Activated CD4-positive, alpha-beta T cell treated with anti-CD3 and anti-CD28 coated beads, Interleukin-2, amount 10 ng/mL, durations not matched to agents 24 days and 14 days (primary cell): ENCODE results near the gene SZT2. TPM values are rescaled to one million over a fixed set of nuclear protein-coding genes. Genes with fewer than 3 reads are reported as not detected.
"Not testable (repeated sequence)": the region's sequence is repeated elsewhere in the genome, so short reads cannot be mapped to it uniquely, and the experiment has no call there.

Experiments used
- DNase-seq: peaks from one replicate; pipeline ENCODE4 v3.0.0; 2022
- H3K27ac Mint-ChIP-seq: one replicate; pipeline ENCODE4 v1.8.0; 2022; ENCODE audit warnings: mild to moderate bottlenecking, mixed read lengths
- H3K27me3 Mint-ChIP-seq: one replicate; pipeline ENCODE4 v1.8.0; 2022; ENCODE audit warnings: mixed read lengths
- H3K36me3 Mint-ChIP-seq: one replicate; pipeline ENCODE4 v1.8.0; 2022; ENCODE audit warnings: low read depth, mild to moderate bottlenecking, mixed read lengths
- H3K4me1 Mint-ChIP-seq: one replicate; pipeline ENCODE4 v1.8.0; 2021; ENCODE audit warnings: mixed read lengths
- H3K4me3 Mint-ChIP-seq: one replicate; pipeline ENCODE4 v1.8.0; 2022; ENCODE audit warnings: mild to moderate bottlenecking, moderate library complexity, mixed read lengths
- H3K9me3 Mint-ChIP-seq: one replicate; pipeline ENCODE4 v1.8.0; 2021; ENCODE audit warnings: mixed read lengths
- intact Hi-C: fragments of 100-400 bp; cut with micrococcal nuclease; formaldehyde crosslinking; loops from one replicate; pipeline ENCODE4 v1.15.1; 2023
- total RNA-seq: library from RNA; stranded (reverse); gene quantifications from 2 replicates; pipeline ENCODE4 v1.2.3, GENCODE V29; 2022

Gene SZT2
- total RNA-seq, 1 donor from 2014 or later, result 56.2 TPM

DNA sequence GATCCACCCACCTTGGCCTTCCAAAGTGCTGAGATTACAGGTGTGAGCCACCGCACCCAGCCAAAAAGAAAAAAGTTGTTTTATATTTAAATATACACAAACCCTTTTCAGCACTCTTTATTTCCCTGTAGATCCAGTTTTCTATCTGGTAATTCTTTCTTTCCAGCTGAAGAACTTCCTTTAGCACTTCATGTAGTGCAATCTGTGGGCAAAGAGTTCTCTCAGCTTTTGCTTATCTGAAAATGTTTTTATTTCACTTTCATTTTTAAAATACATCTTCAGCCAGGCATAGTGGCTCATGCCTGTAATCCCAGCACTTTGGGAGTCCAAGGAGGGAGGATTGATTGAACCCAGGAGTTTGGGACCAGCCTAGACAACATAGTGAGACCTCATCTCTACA is 92.5 kb downstream of the SZT2 start:
- Mint-ChIP-seq H3K36me3 (no peaks in the 10 kb centered on the region), H3K9me3 (peaks cover 3% of the 10 kb centered on the region), H3K27me3 (peaks cover 23% of the 10 kb centered on the region), H3K4me1 (peaks cover 6% of the 10 kb centered on the region), H3K27ac (no peak overlapping the region), H3K4me3 (no peak overlapping the region)
- intact Hi-C loops, result no loop called here
- no peak for DNase-seq

DNA sequence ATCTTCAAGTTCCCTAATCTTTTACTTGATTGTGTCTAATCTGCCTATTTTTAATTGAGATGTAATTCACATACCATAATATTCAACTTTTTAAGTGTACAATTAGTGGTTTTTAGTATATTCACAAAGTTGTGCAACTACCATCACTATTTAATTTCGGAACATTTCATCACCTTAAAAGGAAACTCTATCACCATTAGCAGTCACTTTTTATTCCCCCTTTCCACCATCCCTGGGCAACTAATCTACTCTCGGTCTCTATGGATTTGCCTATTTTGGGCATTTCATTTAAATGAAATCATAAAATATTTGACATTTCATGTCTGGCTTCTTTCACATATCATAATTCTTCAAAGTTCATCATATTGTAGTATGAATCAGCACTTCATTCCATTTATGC is 94.7 kb downstream of the SZT2 start:
- no peak overlapping the region for H3K27ac Mint-ChIP-seq
- peaks cover 16% of the 10 kb centered on the region for H3K9me3 Mint-ChIP-seq
- intact Hi-C loops, result no loop called here
- H3K4me3 Mint-ChIP-seq, result no peak overlapping the region
- H3K4me1 Mint-ChIP-seq, result peaks cover 6% of the 10 kb centered on the region
- H3K27me3 Mint-ChIP-seq, result peaks cover 17% of the 10 kb centered on the region
- H3K36me3 Mint-ChIP-seq, result peaks cover 6% of the 10 kb centered on the region
- no peak for DNase-seq

DNA sequence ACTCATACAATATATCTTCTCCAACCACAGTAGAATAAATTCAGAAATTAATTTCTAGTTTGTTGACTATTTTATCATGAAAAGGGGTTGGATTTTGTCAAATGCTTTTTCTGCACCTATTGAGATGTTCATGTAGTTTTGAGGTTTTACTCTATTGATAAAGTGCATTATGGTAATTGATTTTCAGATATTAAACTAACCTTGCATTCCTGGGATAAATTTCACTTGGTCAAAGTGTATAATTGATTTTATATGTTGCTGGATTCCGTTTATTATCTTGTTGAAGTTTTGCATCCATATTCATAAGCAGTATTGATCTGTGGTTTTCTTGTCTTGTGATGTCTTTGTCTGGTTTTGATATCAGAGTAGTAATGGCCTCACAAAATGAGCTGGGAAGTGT is 98.5 kb downstream of the SZT2 start:
- intact Hi-C loops, result no loop called here
- Mint-ChIP-seq H3K27ac (no peak overlapping the region), H3K9me3 (peaks cover 34% of the 10 kb centered on the region), H3K27me3 (peaks cover 16% of the 10 kb centered on the region), H3K36me3 (peaks cover 6% of the 10 kb centered on the region), H3K4me3 (no peak overlapping the region), H3K4me1 (no peaks in the 10 kb centered on the region)
- no peak for DNase-seq

DNA sequence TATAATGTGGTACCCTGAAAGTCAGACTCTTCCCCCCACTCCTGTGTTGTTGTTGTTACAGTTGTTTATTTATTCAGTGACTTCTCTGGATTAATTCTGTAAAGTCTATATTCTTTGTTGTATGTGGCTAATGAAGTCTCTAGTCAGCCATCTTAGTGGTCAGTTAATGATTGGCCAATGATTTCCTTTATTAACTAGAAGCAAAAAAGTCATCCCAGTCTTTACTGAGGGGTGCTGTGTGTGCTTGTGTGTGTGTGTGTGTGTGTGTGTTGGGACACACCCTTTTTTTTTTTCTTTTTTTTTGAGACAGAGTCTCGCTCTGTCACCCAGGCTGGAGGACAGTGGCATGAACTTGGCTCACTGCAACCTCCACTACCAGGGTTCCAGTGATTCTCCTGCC is 101.4 kb downstream of the SZT2 start:
- H3K9me3 Mint-ChIP-seq, result peaks cover 31% of the 10 kb centered on the region
- DNase-seq, result no peak
- H3K27me3 Mint-ChIP-seq, result peaks cover 20% of the 10 kb centered on the region
- H3K4me3 Mint-ChIP-seq, result no peak overlapping the region
- H3K36me3 Mint-ChIP-seq, result peaks cover 6% of the 10 kb centered on the region
- intact Hi-C loops, result no loop called here
- H3K4me1 Mint-ChIP-seq, result no peaks in the 10 kb centered on the region
- H3K27ac Mint-ChIP-seq, result no peak overlapping the region

DNA sequence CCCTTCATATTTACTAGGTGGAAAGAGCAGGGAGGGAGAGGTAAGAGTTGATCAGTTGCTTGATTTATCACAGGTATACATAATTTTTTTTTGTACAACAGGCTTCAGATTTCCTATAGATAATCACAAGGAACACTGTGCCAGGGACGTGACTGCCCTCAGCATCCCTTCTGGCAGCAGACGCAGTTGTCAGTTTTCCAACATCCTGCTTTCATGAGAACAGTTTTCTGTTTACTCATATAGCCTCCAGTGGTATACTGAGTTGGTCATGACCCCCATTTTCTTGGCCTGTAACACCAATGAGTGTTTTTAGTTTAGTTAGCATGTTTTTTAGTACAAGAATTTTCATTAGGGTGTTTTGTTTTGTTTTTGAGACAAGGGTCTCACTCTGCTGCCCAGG is 103.1 kb downstream of the SZT2 start:
- peaks cover 28% of the 10 kb centered on the region for H3K9me3 Mint-ChIP-seq
- H3K27ac Mint-ChIP-seq, result peak overlapping the region; percentile 7
- peaks cover 3% of the 10 kb centered on the region for H3K36me3 Mint-ChIP-seq
- H3K4me3 Mint-ChIP-seq, result no peak overlapping the region
- DNase-seq, result no peak
- peaks cover 16% of the 10 kb centered on the region for H3K27me3 Mint-ChIP-seq
- intact Hi-C loops, result no loop called here
- H3K4me1 Mint-ChIP-seq, result no peaks in the 10 kb centered on the region

DNA sequence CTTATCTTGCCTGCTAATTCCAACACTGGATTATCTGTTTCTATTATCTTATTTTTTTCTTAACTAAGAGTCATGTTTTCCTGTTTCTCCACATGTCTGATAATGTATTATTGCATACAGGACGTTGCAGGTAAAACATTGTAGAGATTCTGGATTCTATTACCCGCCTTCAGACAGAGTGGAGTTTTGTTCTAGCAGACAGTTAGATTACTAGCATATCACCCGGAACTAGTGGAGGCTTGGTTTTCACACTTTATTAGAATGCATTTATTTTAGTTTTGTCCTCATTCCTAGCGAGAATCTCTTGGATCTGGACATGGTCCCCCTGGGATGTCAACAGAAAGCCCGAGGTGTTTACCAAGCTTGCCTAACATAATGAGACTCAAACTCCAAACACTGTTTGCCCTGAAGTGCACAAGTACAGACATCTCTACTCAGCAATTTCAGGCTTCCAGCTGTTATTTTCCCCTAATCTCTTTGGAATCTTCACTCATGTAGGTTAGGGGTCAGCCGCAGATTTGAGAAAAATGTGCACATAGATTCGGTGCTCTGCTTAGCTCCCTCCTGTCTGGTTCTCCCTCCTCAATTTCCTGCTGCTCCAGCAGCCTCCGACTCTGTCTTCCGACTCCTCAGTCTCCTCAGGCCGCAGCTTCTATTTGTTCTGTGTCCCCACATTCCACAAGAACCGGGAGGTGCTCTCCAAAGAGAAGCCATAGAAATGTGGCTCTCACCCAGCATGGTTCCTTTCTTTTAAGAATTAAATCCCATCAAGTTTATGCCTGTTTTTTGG is 104.2 kb downstream of the SZT2 start:
- intact Hi-C loops, result no loop called here
- no peak overlapping the region for H3K27ac Mint-ChIP-seq
- H3K27me3 Mint-ChIP-seq, result peaks cover 14% of the 10 kb centered on the region
- H3K4me1 Mint-ChIP-seq, result no peaks in the 10 kb centered on the region
- no peak for DNase-seq
- H3K9me3 Mint-ChIP-seq, result peaks cover 22% of the 10 kb centered on the region
- H3K4me3 Mint-ChIP-seq, result no peak overlapping the region
- no peaks in the 10 kb centered on the region for H3K36me3 Mint-ChIP-seq

DNA sequence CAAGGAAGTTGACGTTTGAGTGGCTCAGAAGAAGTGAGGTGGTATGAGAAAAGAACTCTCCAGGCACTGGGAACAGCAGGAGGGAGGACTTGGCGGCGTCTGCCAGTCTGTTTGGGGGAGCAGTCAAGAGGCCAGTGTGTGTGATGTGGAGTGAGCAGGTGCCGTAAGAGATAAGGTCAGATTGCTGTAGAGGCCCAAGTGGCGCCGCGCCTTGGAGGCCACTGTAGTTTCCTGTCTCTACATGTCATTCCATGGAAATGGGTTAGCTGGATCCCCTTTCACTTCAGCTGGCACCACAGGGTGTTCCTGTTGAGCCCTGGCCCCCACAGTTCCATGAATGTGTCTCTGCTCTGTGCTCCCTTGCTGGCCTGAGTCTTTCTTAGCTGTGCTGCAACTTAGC is 105.5 kb downstream of the SZT2 start:
- Mint-ChIP-seq H3K4me3 (no peak overlapping the region), H3K36me3 (no peaks in the 10 kb centered on the region), H3K27me3 (peaks cover 14% of the 10 kb centered on the region), H3K9me3 (peaks cover 12% of the 10 kb centered on the region), H3K27ac (no peak overlapping the region), H3K4me1 (no peaks in the 10 kb centered on the region)
- DNase-seq, result no peak
- intact Hi-C loops, result no loop called here

DNA sequence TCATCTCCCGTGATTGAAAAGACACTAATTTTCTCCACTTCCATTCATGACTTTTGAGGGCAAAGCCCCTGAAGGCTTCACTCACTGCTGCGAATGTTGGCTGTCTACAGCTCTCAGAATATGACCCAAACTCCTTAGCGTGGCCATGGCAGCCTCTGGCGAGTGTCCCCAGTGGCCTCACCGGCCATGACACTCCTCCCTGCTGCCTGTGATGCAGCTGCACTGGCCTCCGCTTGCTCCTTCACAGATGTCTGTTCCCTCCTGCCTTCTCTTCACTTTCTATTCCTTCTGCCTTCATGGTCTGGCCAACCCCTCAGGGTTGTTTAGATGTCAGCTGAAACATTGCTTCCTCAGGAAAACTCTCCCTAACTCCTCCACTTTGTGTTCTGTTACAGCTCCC is 110.2 kb downstream of the SZT2 start:
- Mint-ChIP-seq H3K4me1 (no peaks in the 10 kb centered on the region), H3K4me3 (no peak overlapping the region), H3K36me3 (no peaks in the 10 kb centered on the region), H3K27me3 (peaks cover 4% of the 10 kb centered on the region), H3K27ac (no peak overlapping the region), H3K9me3 (no peaks in the 10 kb centered on the region)
- intact Hi-C loops, result no loop called here
- DNase-seq, result no peak

DNA sequence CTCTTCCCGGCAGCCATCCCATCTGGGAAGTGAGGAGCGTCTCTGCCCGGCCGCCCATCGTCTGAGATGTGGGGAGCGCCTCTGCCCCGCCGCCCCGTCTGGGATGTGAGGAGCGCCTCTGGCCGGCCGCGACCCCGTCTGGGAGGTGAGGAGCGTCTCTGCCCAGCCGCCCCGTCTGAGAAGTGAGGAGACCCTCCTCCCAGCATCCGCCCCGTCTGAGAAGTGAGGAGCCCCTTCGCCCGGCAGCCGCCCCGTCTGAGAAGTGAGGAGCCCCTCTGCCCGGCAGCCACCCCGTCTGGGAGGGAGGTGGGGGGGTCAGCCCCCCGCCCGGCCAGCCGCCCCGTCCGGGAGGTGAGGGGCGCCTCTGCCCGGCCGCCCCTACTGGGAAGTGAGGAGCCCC is 112.1 kb downstream of the SZT2 start:
- H3K27me3 Mint-ChIP-seq, result not testable (repeated sequence)

DNA sequence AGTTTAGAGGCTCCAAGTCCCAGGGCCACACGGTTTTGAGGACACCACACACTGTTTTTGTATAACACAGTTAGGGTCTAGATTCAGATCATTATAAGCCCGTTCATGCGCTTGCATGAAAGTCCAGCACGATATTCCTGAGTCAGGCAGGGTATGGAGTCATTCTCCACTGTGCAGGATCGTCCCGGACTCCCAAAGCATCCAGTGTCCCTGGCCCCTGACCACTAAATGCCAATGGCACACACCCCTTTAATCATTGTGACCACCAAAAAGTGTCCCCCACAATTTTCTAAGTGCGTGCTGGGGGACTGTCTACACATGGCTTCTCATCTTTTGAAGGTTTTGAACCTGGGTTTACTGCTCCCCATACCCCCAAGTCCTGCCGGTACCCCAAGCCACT is 113.8 kb downstream of the SZT2 start:
- Mint-ChIP-seq H3K36me3 (no peaks in the 10 kb centered on the region), H3K4me3 (no peak overlapping the region), H3K4me1 (peaks cover under 1% of the 10 kb centered on the region), H3K27me3 (peaks cover 2% of the 10 kb centered on the region), H3K27ac (no peak overlapping the region), H3K9me3 (no peaks in the 10 kb centered on the region)
- intact Hi-C loops, result no loop called here
- no peak for DNase-seq

More for the DNA sequence above, 112.1 kb downstream of the SZT2 start:
- H3K4me3 Mint-ChIP-seq, intact Hi-C loops, DNase-seq, H3K4me1 Mint-ChIP-seq, H3K27ac Mint-ChIP-seq, H3K36me3 Mint-ChIP-seq, H3K9me3 Mint-ChIP-seq: not testable (repeated sequence)

Other genes with a start within 250 kb of the SZT2 start
- 134 and 135 TPM in 2 replicates for gene EBNA1BP2, start 217.6 kb upstream of the SZT2 start, total RNA-seq
- gene CFAP57, start 217.6 kb upstream of the SZT2 start, total RNA-seq, result 0.40 TPM in 1 of 2 replicates, not detected in the other
- not detected in 2 replicates for gene TMEM125, start 119.9 kb upstream of the SZT2 start, total RNA-seq
- not detected in 2 replicates for gene C1orf210, start 104.3 kb upstream of the SZT2 start, total RNA-seq
- gene TIE1, start 88.9 kb upstream of the SZT2 start, total RNA-seq, result 0.23 and 0.40 TPM in 2 replicates
- not detected in 2 replicates for gene MPL, start 52.1 kb upstream of the SZT2 start, total RNA-seq
- gene CDC20, start 30.9 kb upstream of the SZT2 start, total RNA-seq, result 84.3 and 86.9 TPM in 2 replicates
- gene ELOVL1, start 21.9 kb upstream of the SZT2 start, total RNA-seq, result 76.8 and 85.1 TPM in 2 replicates
- 39.6 and 45.1 TPM in 2 replicates for gene MED8, start 99 bp upstream of the SZT2 start, total RNA-seq
- 14.8 and 15.1 TPM in 2 replicates for gene HYI, start 64.0 kb downstream of the SZT2 start, total RNA-seq
- gene PTPRF, start 141.0 kb downstream of the SZT2 start, total RNA-seq, result 2.1 and 2.7 TPM in 2 replicates